Measurements from ENCODE around the gene KCNN4. TPM values are rescaled to one million over a fixed set of nuclear protein-coding genes. Genes with fewer than 3 reads are reported as not detected.
A peak's percentile ranks its signal among the peaks of the same experiment; 100 is the strongest.

The KCNN4 gene
- total RNA-seq, 2 donors from 2014 or later: 2.9 TPM; not detected in 1

- ATAC-seq: no peak
Measured at GRCh38 chr19:43786665-43787064, 5.9 kb upstream of the KCNN4 start.

GRCh38 chr19:43784981-43785808, 4.4 kb upstream of the KCNN4 start:
- ATAC-seq (peak; percentile 68), DNase-seq (peak in 3 of 4 donors; percentile 46 to 63 (median 51))
- Histone ChIP-seq H3K27me3 (no peaks in the 10 kb centered on the region), H3K9me3 (no peaks in the 10 kb centered on the region), H3K27ac (no peak overlapping the region), H3K4me1 (no peaks in the 10 kb centered on the region), H3K36me3 (replicated peaks in 1 of 2; ENCODE audit: insufficient read depth in 1 of 2, low read depth in 2 of 2) (no peaks in the 10 kb centered on the region), H3K4me3 (no peak overlapping the region)
- TF ChIP-seq CTCF (IDR thresholded peaks at IDR 0.05) (peak; percentile 81 to 94 (median 90)), POLR2A (IDR thresholded peaks at IDR 0.05) (no peak)
- intact Hi-C loops (cut with DNase I): loop anchor here (5.0 kb wide), 1 partner anchor 38 kb away; no protein-coding TSS in a partner anchor
- 7 to 14% methylated on average over 10 of the region's 10 CpGs for WGBS, 2 donors

More at GRCh38 chr19:43786665-43787064, 5.9 kb upstream of the KCNN4 start:
- DNase-seq: no peak
- Histone ChIP-seq H3K4me1 (no peaks in the 10 kb centered on the region), H3K27me3 (no peaks in the 10 kb centered on the region), H3K9me3 (no peaks in the 10 kb centered on the region), H3K4me3 (no peak overlapping the region), H3K36me3 (replicated peaks in 1 of 2; ENCODE audit: insufficient read depth in 1 of 2, low read depth in 2 of 2) (no peaks in the 10 kb centered on the region), H3K27ac (no peak overlapping the region)
- TF ChIP-seq CTCF (IDR thresholded peaks at IDR 0.05): no peak
- TF ChIP-seq POLR2A (IDR thresholded peaks at IDR 0.05): no peak
- 20 to 47% methylated on average over 1 of the region's 1 CpG for whole genome bisulfite sequencing, 2 donors
- intact Hi-C loops (cut with DNase I): no loop called here

- intact Hi-C loops (cut with DNase I): loop anchor here (5.0 kb wide), 1 partner anchor 37 kb away; no protein-coding TSS in a partner anchor
- ATAC-seq: no peak
- Histone ChIP-seq H3K27me3 (no peaks in the 10 kb centered on the region), H3K36me3 (replicated peaks in 1 of 2; ENCODE audit: insufficient read depth in 1 of 2, low read depth in 2 of 2) (no peaks in the 10 kb centered on the region), H3K9me3 (no peaks in the 10 kb centered on the region), H3K4me3 (no peak overlapping the region), H3K27ac (no peak overlapping the region), H3K4me1 (no peaks in the 10 kb centered on the region)
- peak in 2 of 4 donors; percentile 29 to 33 for DNase-seq
- no peak for TF ChIP-seq POLR2A (IDR thresholded peaks at IDR 0.05)
- TF ChIP-seq CTCF (IDR thresholded peaks at IDR 0.05): no peak
- WGBS, 2 donors: 43 to 57% methylated on average over 4 of the region's 4 CpGs
Measured at GRCh38 chr19:43784241-43784980, 3.6 kb upstream of the KCNN4 start.

GRCh38 chr19:43783636-43784035, 2.9 kb upstream of the KCNN4 start:
- H3K4me3 ChIP-seq: no peak overlapping the region
- 77 to 80% methylated on average over 8 of the region's 8 CpGs for WGBS, 2 donors
- TF ChIP-seq CTCF (IDR thresholded peaks at IDR 0.05) (no peak), POLR2A (IDR thresholded peaks at IDR 0.05) (no peak)
- no peaks in the 10 kb centered on the region for H3K4me1 ChIP-seq
- ATAC-seq: no peak
- H3K36me3 ChIP-seq (replicated peaks in 1 of 2; ENCODE audit: insufficient read depth in 1 of 2, low read depth in 2 of 2): no peaks in the 10 kb centered on the region
- intact Hi-C loops (cut with DNase I): loop anchor here (5.0 kb wide), 1 partner anchor 36 kb away; no protein-coding TSS in a partner anchor
- H3K27me3 ChIP-seq: no peaks in the 10 kb centered on the region
- no peak for DNase-seq
- H3K27ac ChIP-seq: no peak overlapping the region
- no peaks in the 10 kb centered on the region for H3K9me3 ChIP-seq
